MG63 (cell line): ENCODE data around the gene MRPL10. TPM values are rescaled to one million over a fixed set of nuclear protein-coding genes. Genes with fewer than 3 reads are reported as not detected.

ENCODE experiments used
- DNase-seq: peaks from one replicate; pipeline ENCODE4 v3.0.0-alpha.2; 2020
- H3K27me3 ChIP-seq: fragments of 250-450 bp; sonication (Bioruptor Pico); 2 replicates; pipeline ENCODE4 v1.5.1; 2020; ENCODE audit warnings: mild to moderate bottlenecking, moderate library complexity
- H3K36me3 ChIP-seq: fragments of 250-450 bp; sonication (Bioruptor Pico); 2 replicates; pipeline ENCODE4 v1.5.1; 2020; ENCODE audit warnings: mild to moderate bottlenecking, moderate library complexity
- H3K4me3 ChIP-seq: fragments of 250-450 bp; sonication (Bioruptor Pico); 2 replicates; pipeline ENCODE4 v1.5.1; 2020; ENCODE audit warnings: mild to moderate bottlenecking, moderate library complexity
- H3K9me3 ChIP-seq: fragments of 250-450 bp; sonication (Bioruptor Pico); 2 replicates; pipeline ENCODE4 v1.5.1; 2020; ENCODE audit warnings: mild to moderate bottlenecking, moderate library complexity
- total RNA-seq: library from RNA; depleted of rRNA; stranded (reverse); fragments of >200 nt; shearing (Covaris generic); gene quantifications from 2 replicates; pipeline ENCODE4 v1.2.3, GENCODE V29; 2014; ENCODE audit warnings: low replicate concordance

The MRPL10 gene
- total RNA-seq, 1 experiment from 2014 or later: 63.0 TPM

GRCh38 chr17:47823519-47823918 lies 7.8 kb downstream of the MRPL10 start:
- DNase-seq: no peak
- H3K36me3 ChIP-seq: peaks cover 44% of the 10 kb centered on the region
- no peaks in the 10 kb centered on the region for H3K9me3 ChIP-seq
- H3K27me3 ChIP-seq: no peaks in the 10 kb centered on the region
- no peak overlapping the region for H3K4me3 ChIP-seq

GRCh38 chr17:47822785-47823184 lies 8.6 kb downstream of the MRPL10 start:
- Histone ChIP-seq H3K9me3 (no peaks in the 10 kb centered on the region), H3K36me3 (peaks cover 37% of the 10 kb centered on the region), H3K4me3 (no peak overlapping the region), H3K27me3 (no peaks in the 10 kb centered on the region)
- DNase-seq: no peak

GRCh38 chr17:47821424-47822391 lies 9.6 kb downstream of the MRPL10 start, which contains the start of gene OSBPL7:
Gene OSBPL7, minus strand, starts transcription at chr17:47821794. Its CDS starts 1,516 bp downstream, at chr17:47820278.
- H3K27me3 ChIP-seq: no peaks in the 10 kb centered on the region
- H3K9me3 ChIP-seq: no peaks in the 10 kb centered on the region
- peaks cover 28% of the 10 kb centered on the region for H3K36me3 ChIP-seq
- DNase-seq: peak; percentile 91
- H3K4me3 ChIP-seq: peak within 1 kb of the TSS; percentile 56

GRCh38 chr17:47821031-47821423 lies 10.3 kb downstream of the MRPL10 start:
- Histone ChIP-seq H3K36me3 (peaks cover 21% of the 10 kb centered on the region), H3K9me3 (no peaks in the 10 kb centered on the region), H3K27me3 (no peaks in the 10 kb centered on the region), H3K4me3 (peak overlapping the region; percentile 56)
- no peak for DNase-seq

- H3K36me3 ChIP-seq: peaks cover 15% of the 10 kb centered on the region
Observed at GRCh38 chr17:47820033-47820789, 11.1 kb downstream of the MRPL10 start.

GRCh38 chr17:47819475-47819874 lies 11.9 kb downstream of the MRPL10 start:
- Histone ChIP-seq H3K27me3 (no peaks in the 10 kb centered on the region), H3K4me3 (no peak overlapping the region), H3K9me3 (no peaks in the 10 kb centered on the region), H3K36me3 (peaks cover 12% of the 10 kb centered on the region)
- no peak for DNase-seq

More at GRCh38 chr17:47820033-47820789, 11.1 kb downstream of the MRPL10 start:
- no peaks in the 10 kb centered on the region for H3K9me3 ChIP-seq
- no peak for DNase-seq
- H3K27me3 ChIP-seq: no peaks in the 10 kb centered on the region
- no peak overlapping the region; the same call in 1 of the 2 replicates for H3K4me3 ChIP-seq

- H3K36me3 ChIP-seq: peaks cover under 1% of the 10 kb centered on the region; the same call in 1 of the 2 replicates
- H3K27me3 ChIP-seq: no peaks in the 10 kb centered on the region
- H3K4me3 ChIP-seq: no peak overlapping the region
- H3K9me3 ChIP-seq: no peaks in the 10 kb centered on the region
- no peak for DNase-seq
Observed at GRCh38 chr17:47818002-47818695, 13.2 kb downstream of the MRPL10 start.

GRCh38 chr17:47816947-47817346 lies 14.4 kb downstream of the MRPL10 start:
- Histone ChIP-seq H3K4me3 (no peak overlapping the region), H3K9me3 (no peaks in the 10 kb centered on the region), H3K36me3 (no peaks in the 10 kb centered on the region; the same call in 1 of the 2 replicates), H3K27me3 (no peaks in the 10 kb centered on the region)
- DNase-seq: no peak

GRCh38 chr17:47816111-47816735 lies 15.1 kb downstream of the MRPL10 start:
- H3K4me3 ChIP-seq: no peak overlapping the region
- H3K27me3 ChIP-seq: no peaks in the 10 kb centered on the region
- no peak for DNase-seq
- no peaks in the 10 kb centered on the region; the same call in 1 of the 2 replicates for H3K36me3 ChIP-seq
- no peaks in the 10 kb centered on the region for H3K9me3 ChIP-seq

- no peak for DNase-seq
- Histone ChIP-seq H3K36me3 (peaks cover under 1% of the 10 kb centered on the region; the same call in 1 of the 2 replicates), H3K9me3 (no peaks in the 10 kb centered on the region), H3K4me3 (no peak overlapping the region), H3K27me3 (no peaks in the 10 kb centered on the region)
Observed at GRCh38 chr17:47815106-47815918, 16.0 kb downstream of the MRPL10 start.

- H3K9me3 ChIP-seq: no peaks in the 10 kb centered on the region
- no peak overlapping the region for H3K4me3 ChIP-seq
- H3K36me3 ChIP-seq: peaks cover 16% of the 10 kb centered on the region
- no peak for DNase-seq
- H3K27me3 ChIP-seq: no peaks in the 10 kb centered on the region
Observed at GRCh38 chr17:47813512-47814031, 17.8 kb downstream of the MRPL10 start.

GRCh38 chr17:47813077-47813476 lies 18.3 kb downstream of the MRPL10 start:
- Histone ChIP-seq H3K9me3 (no peaks in the 10 kb centered on the region), H3K36me3 (peaks cover 20% of the 10 kb centered on the region), H3K27me3 (no peaks in the 10 kb centered on the region), H3K4me3 (no peak overlapping the region)
- DNase-seq: no peak

GRCh38 chr17:47812146-47812920 lies 19.0 kb downstream of the MRPL10 start:
- DNase-seq: no peak
- Histone ChIP-seq H3K36me3 (peaks cover 22% of the 10 kb centered on the region), H3K9me3 (no peaks in the 10 kb centered on the region), H3K27me3 (no peaks in the 10 kb centered on the region), H3K4me3 (no peak overlapping the region)

- no peak for DNase-seq
- H3K27me3 ChIP-seq: no peaks in the 10 kb centered on the region
- H3K4me3 ChIP-seq: no peak overlapping the region
- peaks cover 28% of the 10 kb centered on the region for H3K36me3 ChIP-seq
- H3K9me3 ChIP-seq: no peaks in the 10 kb centered on the region
Observed at GRCh38 chr17:47811709-47812108, 19.6 kb downstream of the MRPL10 start.
